Glutamatergic neuron (in vitro differentiated cells): ENCODE results near the gene PELI2. TPM values are rescaled to one million over a fixed set of nuclear protein-coding genes. Genes with fewer than 3 reads are reported as not detected.

Source experiments
- DNase-seq: peaks from one replicate; pipeline ENCODE4 v3.0.0; 2022
- H3K27ac Mint-ChIP-seq: one replicate; pipeline ENCODE4 v1.8.0; 2020; ENCODE audit warnings: mild to moderate bottlenecking, mixed read lengths, inconsistent platforms; ENCODE audit not compliant: unreplicated experiment
- H3K27me3 Mint-ChIP-seq: one replicate; pipeline ENCODE4 v1.8.0; 2020; ENCODE audit warnings: mild to moderate bottlenecking, moderate library complexity, mixed read lengths, inconsistent platforms; ENCODE audit not compliant: unreplicated experiment
- H3K36me3 Mint-ChIP-seq: one replicate; pipeline ENCODE4 v1.8.0; 2020; ENCODE audit warnings: mild to moderate bottlenecking, mixed read lengths, inconsistent platforms; ENCODE audit not compliant: unreplicated experiment
- H3K4me1 Mint-ChIP-seq: one replicate; pipeline ENCODE4 v1.8.0; 2020; ENCODE audit warnings: mild to moderate bottlenecking, low read depth, mixed read lengths, inconsistent platforms; ENCODE audit not compliant: unreplicated experiment
- H3K4me3 Mint-ChIP-seq: one replicate; pipeline ENCODE4 v1.8.0; 2020; ENCODE audit warnings: mild to moderate bottlenecking, mixed read lengths, inconsistent platforms; ENCODE audit not compliant: unreplicated experiment
- H3K9me3 Mint-ChIP-seq: one replicate; pipeline ENCODE4 v1.8.0; 2020; ENCODE audit warnings: mild to moderate bottlenecking, moderate library complexity, mixed read lengths, inconsistent platforms; ENCODE audit not compliant: unreplicated experiment
- total RNA-seq: library from RNA; stranded (reverse); fragmentation: NEBNext Ultra II Directional; extraction: Animal tissue kit (Norgen Biotek cat#: 25700); gene quantifications from one replicate; pipeline ENCODE4 v1.2.1, GENCODE V29; 2021; ENCODE audit not compliant: unreplicated experiment
- TF ChIP-seq, protein P1 (sequence below): fragments of 200-600 bp; sonication (generic); IDR thresholded peaks from one replicate; pipeline ENCODE4 v1.5.0; 2021; ENCODE audit not compliant: partially characterized antibody, unreplicated experiment

Gene PELI2
- total RNA-seq, 1 donor from 2014 or later, result 158 TPM

DNA sequence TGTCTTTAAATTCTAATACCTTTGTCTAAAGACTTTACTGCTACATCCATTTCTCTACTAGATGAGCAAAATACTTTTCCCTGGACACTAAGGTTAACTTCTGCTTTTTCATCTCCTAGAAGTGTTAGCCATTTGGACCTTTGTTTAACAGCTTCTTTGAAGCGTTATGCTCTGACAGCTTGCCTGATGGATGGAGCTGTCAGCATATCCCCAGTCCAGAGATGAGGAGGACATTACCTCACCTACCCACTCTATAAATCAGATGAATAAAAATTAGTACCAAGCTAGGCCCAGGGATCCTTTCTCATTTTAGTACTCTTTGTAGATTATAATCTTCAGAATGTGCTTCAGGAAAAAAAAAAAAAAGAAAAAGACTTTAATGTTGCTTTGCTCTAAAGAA is 222.7 kb downstream of the PELI2 start:
- Mint-ChIP-seq H3K27me3 (peaks cover 6% of the 10 kb centered on the region), H3K4me3 (no peak overlapping the region), H3K27ac (peak overlapping the region; percentile 65), H3K4me1 (peaks cover 30% of the 10 kb centered on the region), H3K36me3 (no peaks in the 10 kb centered on the region), H3K9me3 (peaks cover 4% of the 10 kb centered on the region)
- TF ChIP-seq, protein P1, sequence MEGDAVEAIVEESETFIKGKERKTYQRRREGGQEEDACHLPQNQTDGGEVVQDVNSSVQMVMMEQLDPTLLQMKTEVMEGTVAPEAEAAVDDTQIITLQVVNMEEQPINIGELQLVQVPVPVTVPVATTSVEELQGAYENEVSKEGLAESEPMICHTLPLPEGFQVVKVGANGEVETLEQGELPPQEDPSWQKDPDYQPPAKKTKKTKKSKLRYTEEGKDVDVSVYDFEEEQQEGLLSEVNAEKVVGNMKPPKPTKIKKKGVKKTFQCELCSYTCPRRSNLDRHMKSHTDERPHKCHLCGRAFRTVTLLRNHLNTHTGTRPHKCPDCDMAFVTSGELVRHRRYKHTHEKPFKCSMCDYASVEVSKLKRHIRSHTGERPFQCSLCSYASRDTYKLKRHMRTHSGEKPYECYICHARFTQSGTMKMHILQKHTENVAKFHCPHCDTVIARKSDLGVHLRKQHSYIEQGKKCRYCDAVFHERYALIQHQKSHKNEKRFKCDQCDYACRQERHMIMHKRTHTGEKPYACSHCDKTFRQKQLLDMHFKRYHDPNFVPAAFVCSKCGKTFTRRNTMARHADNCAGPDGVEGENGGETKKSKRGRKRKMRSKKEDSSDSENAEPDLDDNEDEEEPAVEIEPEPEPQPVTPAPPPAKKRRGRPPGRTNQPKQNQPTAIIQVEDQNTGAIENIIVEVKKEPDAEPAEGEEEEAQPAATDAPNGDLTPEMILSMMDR, result no peak
- no peak for DNase-seq

DNA sequence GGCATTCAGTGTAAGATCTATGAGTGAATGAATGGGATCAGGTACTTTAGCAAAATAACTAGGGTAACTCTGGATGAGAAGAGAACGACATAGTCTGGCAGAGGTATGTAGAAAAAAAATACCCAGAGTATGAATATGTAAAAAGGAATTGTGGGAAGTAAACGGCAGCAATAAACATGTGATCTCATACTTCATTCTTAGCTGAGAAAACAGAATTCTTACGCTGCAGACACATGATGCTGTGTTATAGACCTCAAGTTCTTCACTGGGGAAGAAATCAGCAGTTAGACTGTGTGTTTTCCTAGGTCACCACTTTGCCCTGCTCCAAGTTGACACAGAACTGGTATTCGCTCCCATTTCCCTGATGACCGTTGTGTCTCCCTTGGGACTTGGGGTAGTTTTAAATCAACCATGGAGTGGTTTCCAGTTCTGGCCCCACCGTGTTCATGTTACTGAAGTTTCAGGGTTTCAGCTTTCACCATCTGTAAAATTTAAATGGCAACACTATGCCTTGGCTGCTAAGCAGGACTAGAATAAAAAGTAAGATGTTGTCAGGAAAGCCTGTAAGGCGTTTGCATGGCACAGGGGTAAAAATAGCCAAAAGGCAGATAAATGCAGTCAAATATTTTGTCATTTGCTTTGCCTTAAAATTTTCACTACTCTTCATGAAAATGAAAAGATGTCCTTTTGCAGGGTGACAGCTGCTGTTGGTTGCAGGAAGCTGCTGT is 223.7 kb downstream of the PELI2 start:
- peaks cover 30% of the 10 kb centered on the region for H3K4me1 Mint-ChIP-seq
- H3K27ac Mint-ChIP-seq, result no peak overlapping the region
- no peaks in the 10 kb centered on the region for H3K36me3 Mint-ChIP-seq
- H3K4me3 Mint-ChIP-seq, result no peak overlapping the region
- peak; percentile 24 for DNase-seq
- H3K27me3 Mint-ChIP-seq, result peaks cover 6% of the 10 kb centered on the region
- peaks cover 4% of the 10 kb centered on the region for H3K9me3 Mint-ChIP-seq
- TF ChIP-seq, protein P1, result no peak

DNA sequence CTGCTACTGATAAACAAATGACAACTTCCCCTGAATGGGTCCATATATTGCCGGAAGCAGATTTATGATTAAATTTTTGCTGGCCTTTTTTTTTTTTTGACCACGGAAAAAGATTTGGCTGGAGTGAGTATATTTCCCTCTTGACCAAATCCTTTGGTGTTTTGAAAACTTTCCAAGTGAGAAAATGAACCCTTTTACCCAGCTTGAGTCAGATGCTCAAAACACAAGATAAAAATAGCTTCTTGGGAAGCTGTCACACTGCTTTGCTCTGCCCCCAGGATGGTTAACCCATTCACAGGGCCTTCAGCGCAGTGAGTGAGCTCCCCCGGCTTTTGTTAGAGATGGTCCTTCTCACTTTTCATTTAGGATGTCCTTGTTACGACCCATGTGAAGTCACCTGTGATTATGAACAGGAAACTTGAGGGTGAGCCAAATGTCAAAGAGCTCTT is 224.3 kb downstream of the PELI2 start:
- H3K27me3 Mint-ChIP-seq, result peaks cover 7% of the 10 kb centered on the region
- H3K36me3 Mint-ChIP-seq, result no peaks in the 10 kb centered on the region
- no peak for DNase-seq
- TF ChIP-seq, protein P1, result no peak
- H3K27ac Mint-ChIP-seq, result no peak overlapping the region
- peaks cover 30% of the 10 kb centered on the region for H3K4me1 Mint-ChIP-seq
- H3K9me3 Mint-ChIP-seq, result peaks cover 4% of the 10 kb centered on the region
- no peak overlapping the region for H3K4me3 Mint-ChIP-seq

DNA sequence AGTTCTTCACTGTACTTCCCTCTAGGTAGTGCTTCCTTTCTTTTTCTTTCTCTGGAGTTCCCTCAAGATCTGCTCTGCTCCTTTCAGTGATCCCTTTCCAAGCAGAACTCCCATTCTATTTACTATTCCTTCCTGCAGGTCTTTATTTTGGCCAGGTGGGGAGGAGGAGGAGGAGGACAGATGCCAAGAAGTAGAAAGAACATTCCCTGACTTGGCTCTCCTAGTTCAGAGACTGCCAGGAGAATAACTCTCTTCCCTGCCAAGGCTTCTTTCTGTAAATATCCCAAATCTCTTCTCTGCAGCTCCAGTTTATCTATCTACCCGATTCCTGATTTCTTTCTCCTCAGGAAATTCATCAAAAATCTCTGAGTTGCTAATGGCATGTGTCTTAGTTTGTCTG is 231.7 kb downstream of the PELI2 start:
- H3K9me3 Mint-ChIP-seq, result peaks cover 1% of the 10 kb centered on the region
- H3K4me1 Mint-ChIP-seq, result no peaks in the 10 kb centered on the region

More for the DNA sequence above, 231.7 kb downstream of the PELI2 start:
- DNase-seq, result no peak
- no peak overlapping the region for H3K4me3 Mint-ChIP-seq
- H3K27ac Mint-ChIP-seq, result no peak overlapping the region
- TF ChIP-seq, protein P1, result no peak
- H3K27me3 Mint-ChIP-seq, result peaks cover 1% of the 10 kb centered on the region
- H3K36me3 Mint-ChIP-seq, result peaks cover 18% of the 10 kb centered on the region
